HG02588 (cell line): ENCODE measurements around the gene RPL27A.
A peak's percentile ranks its signal among the peaks of the same experiment; 100 is the strongest.

Source experiments
- ATAC-seq: cut with Tn5 transposase; IDR thresholded peaks from one replicate; pipeline ENCODE4 v1.9.1; 2021; ENCODE audit warnings: mild to moderate bottlenecking, moderate library complexity; ENCODE audit not compliant: unreplicated experiment

The RPL27A gene

GRCh38 chr11:8720352-8720751 is 37.8 kb downstream of the RPL27A start:
- no peak for ATAC-seq

GRCh38 chr11:8720868-8721608 is 38.4 kb downstream of the RPL27A start:
- no peak for ATAC-seq

- no peak for ATAC-seq
Measured at GRCh38 chr11:8721609-8722500, 39.3 kb downstream of the RPL27A start.

GRCh38 chr11:8722809-8723208 is 40.2 kb downstream of the RPL27A start:
- no peak for ATAC-seq

GRCh38 chr11:8723711-8724110 is 41.1 kb downstream of the RPL27A start:
- no peak for ATAC-seq

- no peak for ATAC-seq
Measured at GRCh38 chr11:8724682-8725081, 42.1 kb downstream of the RPL27A start.

GRCh38 chr11:8726395-8726794 is 43.8 kb downstream of the RPL27A start:
- ATAC-seq = no peak

GRCh38 chr11:8728563-8728962 is 46.0 kb downstream of the RPL27A start:
- ATAC-seq = no peak

GRCh38 chr11:8729067-8729466 is 46.5 kb downstream of the RPL27A start:
- no peak for ATAC-seq

GRCh38 chr11:8729837-8730696 is 47.5 kb downstream of the RPL27A start:
- ATAC-seq = no peak

- ATAC-seq = no peak
Measured at GRCh38 chr11:8730697-8731020, 48.1 kb downstream of the RPL27A start.

- no peak for ATAC-seq
Measured at GRCh38 chr11:8731647-8732323, 49.2 kb downstream of the RPL27A start.

- ATAC-seq = peak; percentile 82
Measured at GRCh38 chr11:8732324-8732670, 49.7 kb downstream of the RPL27A start.

GRCh38 chr11:8732748-8733241 is 50.2 kb downstream of the RPL27A start:
- peak; percentile 17 for ATAC-seq

- no peak for ATAC-seq
Measured at GRCh38 chr11:8733852-8734251, 51.3 kb downstream of the RPL27A start.

- no peak for ATAC-seq
Measured at GRCh38 chr11:8735094-8735493, 52.5 kb downstream of the RPL27A start.

GRCh38 chr11:8739309-8739793 is 56.8 kb downstream of the RPL27A start:
- no peak for ATAC-seq
